GM21381 (cell line): ENCODE measurements around the gene GNAI3.
"Not testable (repeated sequence)": the region's sequence is repeated elsewhere in the genome, so short reads cannot be mapped to it uniquely, and the experiment has no call there.

Experiments
- ATAC-seq: cut with Tn5 transposase; IDR thresholded peaks from one replicate; pipeline ENCODE4 v1.9.1; 2021; ENCODE audit warnings: mild to moderate bottlenecking, moderate library complexity; ENCODE audit not compliant: unreplicated experiment

Gene GNAI3

DNA sequence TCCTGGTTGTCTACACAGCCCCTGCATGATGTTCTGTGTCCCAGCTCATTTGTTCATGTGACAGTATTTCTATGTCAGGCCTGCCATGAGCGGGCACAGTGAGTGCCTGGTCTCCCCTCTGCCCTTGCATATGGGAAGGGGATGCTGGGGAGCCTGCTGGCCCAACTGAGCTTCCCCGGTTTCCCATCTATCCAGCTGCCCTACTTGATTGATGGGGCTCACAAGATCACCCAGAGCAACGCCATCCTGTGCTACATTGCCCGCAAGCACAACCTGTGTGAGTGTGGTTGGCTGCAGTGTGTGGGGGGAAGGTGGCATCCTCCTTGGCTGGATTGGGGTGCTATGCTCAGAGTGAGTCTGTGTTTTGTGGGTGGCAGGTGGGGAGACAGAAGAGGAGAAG lies 109.0 kb downstream of the GNAI3 start:
- no peak for ATAC-seq

DNA sequence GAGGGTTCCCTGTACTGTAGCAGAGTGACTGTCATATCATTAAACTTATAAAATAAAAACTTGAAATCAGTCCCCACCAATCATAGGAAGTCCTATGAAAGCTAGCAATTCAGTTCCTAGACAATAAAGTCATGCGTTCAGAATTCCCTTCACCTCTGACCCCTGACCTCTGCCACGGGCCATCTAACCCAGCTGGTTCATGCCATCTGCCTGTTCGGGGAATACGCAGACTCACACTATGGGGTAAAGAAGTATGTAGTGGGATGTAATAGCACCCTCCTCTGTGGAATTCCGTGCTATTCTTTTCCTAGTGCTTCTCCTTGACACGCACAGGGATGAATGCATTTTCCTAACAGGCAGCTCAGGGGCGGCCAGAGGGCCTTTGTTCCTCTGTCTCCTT lies 109.6 kb downstream of the GNAI3 start:
- no peak for ATAC-seq

DNA sequence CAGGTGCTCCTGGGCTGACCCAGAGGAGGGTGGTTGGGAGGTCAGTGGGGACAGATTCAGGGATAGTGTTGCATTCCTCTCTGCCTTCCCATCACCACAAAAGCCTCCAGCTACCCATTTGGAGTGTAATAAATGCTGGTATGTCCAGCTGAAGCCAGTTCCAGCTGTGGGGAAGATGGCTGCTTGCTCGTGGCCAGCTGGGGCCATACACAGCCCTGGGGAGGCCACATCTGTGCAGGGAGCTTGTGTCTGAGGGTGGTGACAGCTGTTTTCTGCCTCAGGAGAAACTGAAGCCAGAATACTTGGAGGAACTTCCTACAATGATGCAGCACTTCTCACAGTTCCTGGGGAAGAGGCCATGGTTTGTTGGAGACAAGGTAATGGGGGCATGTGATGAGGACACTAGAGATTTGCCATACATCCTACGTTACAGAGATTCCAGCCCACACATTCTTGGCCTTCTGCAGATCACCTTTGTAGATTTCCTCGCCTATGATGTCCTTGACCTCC lies 110.2 kb downstream of the GNAI3 start:
- ATAC-seq = no peak

DNA sequence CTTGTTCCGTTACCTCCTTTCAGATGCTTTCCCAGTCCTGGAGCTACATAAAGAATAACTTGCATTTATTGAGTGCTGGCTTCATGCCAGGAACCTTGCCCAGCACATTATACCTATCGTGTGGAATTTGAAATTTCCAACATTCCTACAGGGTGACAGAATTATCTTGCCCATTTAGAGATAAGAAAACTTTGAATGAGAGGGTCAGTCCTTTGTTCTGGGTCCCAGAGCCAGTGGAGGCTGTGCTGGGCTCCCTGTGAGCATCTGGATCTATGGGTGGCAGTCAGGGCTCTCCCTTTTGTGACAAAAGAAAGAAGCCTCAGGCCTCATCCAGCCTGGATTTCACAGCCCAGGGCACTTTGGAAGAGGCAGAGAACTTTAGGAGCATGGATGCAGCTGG lies 110.7 kb downstream of the GNAI3 start:
- no peak for ATAC-seq

DNA sequence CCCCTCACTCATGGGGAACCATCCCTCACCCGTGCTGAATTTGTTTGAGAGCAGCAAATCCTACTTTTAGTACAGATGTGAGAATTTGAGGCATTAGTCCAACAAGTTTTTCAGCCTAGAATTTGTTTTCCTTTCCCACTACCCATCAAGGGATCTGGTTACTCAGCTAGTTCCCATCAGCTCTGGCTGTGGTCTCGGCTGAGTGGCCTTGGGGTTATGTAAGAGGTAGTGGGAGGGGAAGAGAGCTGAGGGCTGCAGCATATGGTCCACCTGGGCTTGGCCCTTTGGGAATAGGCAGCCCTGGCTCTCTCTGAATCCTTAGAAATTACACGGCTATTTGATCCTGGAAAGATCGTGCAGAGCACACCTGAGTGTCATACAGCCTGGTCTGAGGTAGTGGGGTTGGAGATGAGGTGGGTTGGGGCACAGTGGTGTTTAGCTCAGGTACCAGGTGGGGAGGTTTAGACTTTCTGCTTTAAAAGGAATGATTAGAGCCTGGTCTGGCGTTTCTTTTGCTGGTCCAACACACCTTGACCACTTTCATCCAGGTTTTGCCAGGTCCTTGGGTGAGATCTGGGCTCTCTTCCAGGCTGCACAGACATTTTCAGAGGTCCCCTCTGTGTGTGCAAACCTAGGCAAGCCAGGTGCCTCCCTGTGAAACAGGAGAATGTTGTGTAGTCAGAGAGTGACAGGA lies 111.7 kb downstream of the GNAI3 start:
- ATAC-seq = no peak

DNA sequence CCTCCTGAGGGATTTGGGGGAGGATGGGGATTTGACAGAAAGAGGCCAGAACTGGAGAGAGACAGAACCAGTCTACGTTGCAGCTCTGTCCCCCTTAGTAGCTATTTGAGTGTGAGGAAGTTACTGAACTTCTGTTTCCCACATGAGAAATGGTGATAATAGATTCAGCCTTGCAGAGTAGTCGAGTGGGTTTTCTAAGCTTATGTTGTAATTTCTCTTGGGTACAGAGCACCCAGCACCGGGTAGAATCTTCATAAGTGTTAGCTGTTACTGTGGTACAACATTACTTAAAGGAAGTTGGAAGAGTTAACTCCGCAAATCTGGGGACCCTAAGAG lies 112.2 kb downstream of the GNAI3 start:
- ATAC-seq = not testable (repeated sequence)

DNA sequence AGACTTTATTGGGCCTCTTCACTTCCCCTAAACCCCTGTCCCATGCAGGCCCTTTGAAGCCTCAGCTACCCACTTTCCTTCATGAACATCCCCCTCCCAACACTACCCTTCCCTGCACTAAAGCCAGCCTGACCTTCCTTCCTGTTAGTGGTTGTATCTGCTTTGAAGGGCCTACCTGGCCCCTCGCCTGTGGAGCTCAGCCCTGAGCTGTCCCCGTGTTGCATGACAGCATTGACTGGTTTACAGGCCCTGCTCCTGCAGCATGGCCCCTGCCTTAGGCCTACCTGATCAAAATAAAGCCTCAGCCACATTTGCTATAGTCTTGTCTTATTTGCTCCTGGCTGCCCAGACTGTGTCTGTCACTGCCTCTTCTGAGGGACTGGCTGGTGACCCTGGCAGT lies 113.0 kb downstream of the GNAI3 start:
- no peak for ATAC-seq

DNA sequence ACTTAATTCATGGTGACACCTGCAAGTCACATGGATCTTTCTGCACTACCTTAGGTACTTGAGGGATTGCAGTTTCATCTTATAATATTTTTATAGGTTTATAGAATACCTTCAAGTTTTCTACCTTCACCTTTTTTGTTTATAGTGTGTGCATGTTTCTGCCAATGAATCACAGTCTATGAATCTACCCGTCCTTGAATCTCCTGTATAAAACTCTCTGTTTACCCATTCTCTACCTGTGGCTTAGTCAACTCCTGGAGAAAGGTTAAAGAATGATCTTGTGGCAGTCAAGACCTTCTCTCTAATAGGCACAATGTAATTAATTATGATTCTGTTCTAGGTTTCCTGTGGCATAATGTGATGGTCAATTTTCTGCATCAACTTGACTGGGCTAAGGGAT lies 116.3 kb downstream of the GNAI3 start:
- no peak for ATAC-seq

DNA sequence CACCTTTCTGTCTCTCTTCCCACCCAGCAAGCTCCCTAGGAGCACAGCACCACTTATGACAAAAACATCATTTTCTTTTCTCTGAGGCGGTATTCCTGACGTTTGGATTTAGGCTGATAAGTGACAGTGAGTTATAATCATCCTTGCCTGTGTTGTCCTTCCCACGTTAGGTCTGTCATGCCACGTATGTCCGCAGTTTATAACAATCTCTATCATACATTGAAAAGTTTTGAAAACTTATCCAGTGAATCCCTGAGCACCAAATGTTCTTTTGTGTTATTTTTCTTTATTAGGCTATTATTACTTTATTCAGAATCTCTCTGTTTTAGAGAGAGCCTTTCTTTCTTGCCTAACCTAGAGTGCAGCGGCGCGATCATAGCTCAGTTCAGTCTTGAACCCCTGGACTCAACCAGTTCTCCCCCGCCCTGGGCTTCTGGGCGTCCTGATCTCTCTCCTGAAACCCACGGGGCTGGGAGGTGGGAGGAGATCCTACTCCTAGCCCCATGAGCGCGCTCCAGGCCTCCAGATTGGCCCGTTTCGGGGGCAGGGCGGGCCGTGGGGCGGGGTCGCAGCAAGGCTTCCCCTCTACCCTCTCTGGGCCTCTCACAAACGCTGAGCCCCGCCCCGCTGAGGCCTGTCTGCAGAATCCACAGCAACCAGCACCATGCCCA lies 119.2 kb downstream of the GNAI3 start, which contains the start of gene GSTM2:
Gene GSTM2, plus strand, starts transcription at position 606 of the 671 bp plus-strand sequence. Its CDS starts 59 bp downstream, at position 665.
- ATAC-seq = peak; percentile 92
